Breast epithelium (tissue), 3 donors: ENCODE results near the gene NAV2.

ENCODE experiments used
- CTCF ChIP-seq, 3 donors: fragments of 450-650 bp; IDR thresholded peaks; one replicate each; pipeline ENCODE4 v1.5.1; 2016 to 2017; ENCODE audit warnings: antibody characterized with exemption in 3 of 3, mild to moderate bottlenecking in 3 of 3, moderate library complexity in 3 of 3
- POLR2A ChIP-seq: fragments of 450-650 bp; IDR thresholded peaks from one replicate; pipeline ENCODE4 v1.6.1; 2016; ENCODE audit warnings: antibody characterized with exemption, mild to moderate bottlenecking, moderate library complexity
- POLR2AphosphoS5 ChIP-seq, 3 donors: sonication (generic); formaldehyde crosslinking; IDR thresholded peaks; one replicate each; pipeline ENCODE4 v1.6.1; 2017; ENCODE audit warnings: antibody characterized with exemption in 3 of 3

DNA sequence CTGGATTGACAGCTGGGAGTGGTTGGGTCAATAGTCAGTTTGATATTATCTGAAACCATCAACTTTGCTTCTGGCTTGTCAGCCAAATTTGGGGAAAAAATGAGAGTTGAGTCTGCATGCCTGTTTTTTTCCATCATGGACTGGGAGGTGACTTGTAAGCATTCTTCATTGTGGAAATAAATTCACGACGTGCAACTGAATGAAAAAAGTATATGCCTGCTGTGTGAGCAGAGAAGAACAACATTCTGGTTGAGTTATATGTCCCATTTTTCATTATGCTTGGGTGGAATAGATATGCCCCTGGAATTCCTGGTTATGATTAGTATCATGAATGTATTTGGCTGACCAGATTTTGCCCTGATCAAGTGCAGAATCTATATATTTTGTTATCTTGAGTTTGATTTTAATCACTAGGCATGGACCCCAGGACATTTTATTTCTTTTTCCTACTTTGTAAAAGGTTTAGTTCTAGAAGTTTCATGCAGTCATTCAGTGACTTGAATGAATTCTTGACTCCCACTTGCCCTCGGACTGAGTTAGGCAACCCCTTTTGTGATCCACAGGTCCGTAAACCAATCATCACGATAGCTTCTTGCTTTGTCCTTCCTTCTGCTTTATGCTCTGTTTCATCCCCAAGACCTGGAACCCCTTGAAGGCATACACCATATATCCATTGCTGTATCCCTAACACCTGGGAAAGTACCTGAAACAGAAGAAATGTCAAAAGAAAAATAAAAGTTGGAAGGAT lies 205.8 kb downstream of the NAV2 start:
- no peak for TF ChIP-seq CTCF (IDR thresholded peaks at IDR 0.05)
- no peak for TF ChIP-seq POLR2AphosphoS5 (IDR thresholded peaks at IDR 0.05)
- no peak for TF ChIP-seq POLR2A
